Nephron progenitor cell (in vitro differentiated cells): ENCODE results near the gene ZNF575.

ENCODE experiments used
- DNase-seq: peaks from one replicate; pipeline ENCODE4 v3.0.0; 2021
- H3K27ac Mint-ChIP-seq: 2 replicates; pipeline ENCODE4 v1.8.0; 2021; ENCODE audit warnings: mild to moderate bottlenecking, moderate library complexity, mixed read lengths
- H3K27me3 Mint-ChIP-seq: 2 replicates; pipeline ENCODE4 v1.8.0; 2021; ENCODE audit warnings: mild to moderate bottlenecking, low read depth, mixed read lengths; ENCODE audit not compliant: poor library complexity
- H3K36me3 Mint-ChIP-seq: 2 replicates; pipeline ENCODE4 v1.8.0; 2021; ENCODE audit warnings: low read depth, mixed read lengths
- H3K4me1 Mint-ChIP-seq: 2 replicates; pipeline ENCODE4 v1.8.0; 2021; ENCODE audit warnings: mixed read lengths
- H3K4me3 Mint-ChIP-seq: 2 replicates; pipeline ENCODE4 v1.8.0; 2021; ENCODE audit warnings: mild to moderate bottlenecking, moderate library complexity, mixed read lengths
- H3K9me3 Mint-ChIP-seq: 2 replicates; pipeline ENCODE4 v1.8.0; 2021; ENCODE audit warnings: mild to moderate bottlenecking, moderate library complexity, mixed read lengths
- TF ChIP-seq, protein P1 (sequence below): fragments of 200-600 bp; sonication (generic); IDR thresholded peaks from 2 replicates; pipeline ENCODE4 v1.5.0; 2021; ENCODE audit warnings: antibody characterized with exemption

Gene ZNF575

DNA sequence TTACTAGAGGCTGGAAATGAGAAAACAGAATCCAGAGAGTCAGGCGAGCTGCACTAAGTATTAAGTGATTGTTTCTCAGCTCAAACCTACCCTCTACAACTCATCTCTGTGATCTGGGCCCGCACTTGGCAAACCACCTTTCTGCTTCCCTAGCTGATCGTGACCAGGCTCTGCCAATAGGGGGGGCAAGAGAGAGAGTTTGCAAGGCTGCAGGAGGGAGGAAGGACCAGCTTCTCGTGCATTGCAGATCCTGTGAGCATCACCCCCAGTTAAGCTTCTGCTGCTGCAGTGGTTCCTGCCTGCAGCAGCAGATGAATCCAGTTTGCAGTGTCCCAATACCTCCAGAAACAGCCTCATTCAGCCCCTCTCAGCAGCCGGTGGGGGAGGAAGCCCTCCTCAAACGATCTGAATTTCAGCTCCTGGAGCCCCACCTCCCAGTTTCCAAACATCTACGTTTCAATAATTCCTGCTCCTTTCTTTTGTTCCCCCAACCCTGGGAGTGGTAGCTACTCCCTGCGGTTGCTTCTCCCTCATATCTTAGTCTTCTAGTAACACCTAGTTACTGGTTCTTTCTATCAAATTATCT is 22.3 kb downstream of the ZNF575 start:
- Mint-ChIP-seq H3K36me3 (peaks cover 45% of the 10 kb centered on the region), H3K4me1 (peaks cover 9% of the 10 kb centered on the region), H3K27ac (peak overlapping the region; percentile 96), H3K4me3 (no peak overlapping the region), H3K9me3 (no peaks in the 10 kb centered on the region), H3K27me3 (peaks cover 4% of the 10 kb centered on the region)
- DNase-seq, result peak; percentile 82
- TF ChIP-seq, protein P1, sequence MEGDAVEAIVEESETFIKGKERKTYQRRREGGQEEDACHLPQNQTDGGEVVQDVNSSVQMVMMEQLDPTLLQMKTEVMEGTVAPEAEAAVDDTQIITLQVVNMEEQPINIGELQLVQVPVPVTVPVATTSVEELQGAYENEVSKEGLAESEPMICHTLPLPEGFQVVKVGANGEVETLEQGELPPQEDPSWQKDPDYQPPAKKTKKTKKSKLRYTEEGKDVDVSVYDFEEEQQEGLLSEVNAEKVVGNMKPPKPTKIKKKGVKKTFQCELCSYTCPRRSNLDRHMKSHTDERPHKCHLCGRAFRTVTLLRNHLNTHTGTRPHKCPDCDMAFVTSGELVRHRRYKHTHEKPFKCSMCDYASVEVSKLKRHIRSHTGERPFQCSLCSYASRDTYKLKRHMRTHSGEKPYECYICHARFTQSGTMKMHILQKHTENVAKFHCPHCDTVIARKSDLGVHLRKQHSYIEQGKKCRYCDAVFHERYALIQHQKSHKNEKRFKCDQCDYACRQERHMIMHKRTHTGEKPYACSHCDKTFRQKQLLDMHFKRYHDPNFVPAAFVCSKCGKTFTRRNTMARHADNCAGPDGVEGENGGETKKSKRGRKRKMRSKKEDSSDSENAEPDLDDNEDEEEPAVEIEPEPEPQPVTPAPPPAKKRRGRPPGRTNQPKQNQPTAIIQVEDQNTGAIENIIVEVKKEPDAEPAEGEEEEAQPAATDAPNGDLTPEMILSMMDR, result peak; percentile 71

DNA sequence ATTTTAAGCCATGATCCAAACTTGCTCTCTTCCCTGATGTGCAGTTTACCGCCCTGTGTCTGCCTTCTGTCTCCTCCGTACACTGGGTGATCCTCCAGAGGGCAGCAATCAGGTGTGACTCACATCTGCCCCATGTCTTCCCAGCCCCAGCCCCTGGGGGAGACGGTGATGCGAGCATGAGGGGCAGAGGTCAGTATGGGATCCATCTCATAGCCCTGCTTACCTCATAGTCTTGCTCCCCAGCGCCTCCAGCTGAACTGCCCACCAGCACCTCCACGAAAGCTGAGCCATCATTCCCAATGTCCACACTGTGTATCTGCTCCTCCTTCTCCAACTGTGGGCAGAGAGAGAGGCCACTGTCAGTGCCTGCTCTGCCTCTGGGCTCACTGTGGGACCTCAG is 27.7 kb downstream of the ZNF575 start:
- peak overlapping the region; percentile 75 for H3K27ac Mint-ChIP-seq
- DNase-seq, result no peak

DNA sequence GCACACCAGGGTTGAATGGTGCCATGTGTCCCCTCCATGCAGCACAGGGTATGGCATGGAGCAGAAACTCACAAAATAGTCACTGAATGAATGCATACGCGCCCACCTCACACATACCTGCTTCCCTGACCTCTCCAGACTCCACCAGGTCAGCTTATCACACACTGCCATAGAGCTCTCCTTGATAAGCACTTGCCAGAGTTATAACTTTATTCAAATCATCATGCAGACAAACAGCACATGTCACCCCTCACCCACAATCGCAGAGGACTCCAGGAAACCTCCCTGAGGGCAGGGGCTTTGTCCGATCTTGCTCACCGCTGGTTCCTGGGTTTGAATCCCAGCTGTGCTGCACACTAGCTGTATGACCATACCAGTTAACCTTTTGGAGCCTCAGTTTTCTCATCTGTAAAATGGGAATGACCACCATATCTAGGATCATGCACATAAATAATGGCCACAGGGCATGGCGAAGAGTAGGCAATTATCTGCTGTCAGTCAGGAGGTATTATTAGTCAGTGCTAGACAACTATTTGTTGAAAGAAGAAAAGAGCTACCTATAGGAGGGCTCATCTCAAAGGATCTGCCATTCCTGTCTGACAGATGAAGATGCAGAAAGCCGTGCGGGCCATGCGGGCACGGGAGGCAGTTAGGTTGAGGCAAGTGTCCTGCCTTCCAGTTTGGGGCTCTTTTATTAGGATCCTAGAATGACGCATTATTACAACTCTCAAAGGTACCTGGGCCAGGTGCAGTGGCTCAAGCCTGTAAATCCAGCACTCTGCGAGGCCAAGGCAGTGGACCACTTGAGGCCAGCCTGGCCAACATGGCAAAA is 28.4 kb downstream of the ZNF575 start:
- Mint-ChIP-seq H3K4me3 (no peak overlapping the region), H3K36me3 (peaks cover 41% of the 10 kb centered on the region), H3K27me3 (no peaks in the 10 kb centered on the region), H3K27ac (peak overlapping the region; percentile 75), H3K4me1 (peaks cover 9% of the 10 kb centered on the region), H3K9me3 (no peaks in the 10 kb centered on the region)
- TF ChIP-seq, protein P1, result no peak
- no peak for DNase-seq

More for the DNA sequence above, 27.7 kb downstream of the ZNF575 start:
- Mint-ChIP-seq H3K27me3 (no peaks in the 10 kb centered on the region), H3K4me3 (no peak overlapping the region), H3K9me3 (no peaks in the 10 kb centered on the region), H3K4me1 (peaks cover 9% of the 10 kb centered on the region), H3K36me3 (peaks cover 41% of the 10 kb centered on the region)
- TF ChIP-seq, protein P1, result no peak

DNA sequence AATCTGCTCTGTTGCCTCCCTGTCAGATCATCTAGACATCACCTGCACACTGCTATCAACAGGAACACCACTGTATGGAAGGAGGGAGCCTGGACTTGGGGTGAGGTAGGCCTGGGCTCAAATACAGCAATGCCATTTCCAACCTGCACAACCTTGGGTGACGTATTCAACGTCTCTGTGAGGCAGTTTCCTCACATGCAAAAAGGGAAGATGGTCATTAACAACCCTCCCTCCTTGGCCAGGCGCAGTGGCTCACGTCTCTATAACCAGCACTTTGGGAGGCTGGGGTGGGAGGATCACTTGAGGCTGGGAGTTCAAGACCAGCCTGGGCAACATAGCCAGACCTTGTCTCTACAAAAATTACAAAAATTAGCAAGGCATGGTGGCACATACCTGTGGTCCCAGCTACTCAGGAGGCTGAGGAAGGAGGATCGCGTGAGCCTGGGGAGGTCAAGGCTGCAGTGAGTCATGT is 29.3 kb downstream of the ZNF575 start:
- H3K27ac Mint-ChIP-seq, result no peak overlapping the region
- no peaks in the 10 kb centered on the region for H3K27me3 Mint-ChIP-seq
- H3K4me3 Mint-ChIP-seq, result no peak overlapping the region
- H3K4me1 Mint-ChIP-seq, result peaks cover 8% of the 10 kb centered on the region
- DNase-seq, result no peak
- peaks cover 46% of the 10 kb centered on the region for H3K36me3 Mint-ChIP-seq
- TF ChIP-seq, protein P1, result no peak
- H3K9me3 Mint-ChIP-seq, result no peaks in the 10 kb centered on the region

DNA sequence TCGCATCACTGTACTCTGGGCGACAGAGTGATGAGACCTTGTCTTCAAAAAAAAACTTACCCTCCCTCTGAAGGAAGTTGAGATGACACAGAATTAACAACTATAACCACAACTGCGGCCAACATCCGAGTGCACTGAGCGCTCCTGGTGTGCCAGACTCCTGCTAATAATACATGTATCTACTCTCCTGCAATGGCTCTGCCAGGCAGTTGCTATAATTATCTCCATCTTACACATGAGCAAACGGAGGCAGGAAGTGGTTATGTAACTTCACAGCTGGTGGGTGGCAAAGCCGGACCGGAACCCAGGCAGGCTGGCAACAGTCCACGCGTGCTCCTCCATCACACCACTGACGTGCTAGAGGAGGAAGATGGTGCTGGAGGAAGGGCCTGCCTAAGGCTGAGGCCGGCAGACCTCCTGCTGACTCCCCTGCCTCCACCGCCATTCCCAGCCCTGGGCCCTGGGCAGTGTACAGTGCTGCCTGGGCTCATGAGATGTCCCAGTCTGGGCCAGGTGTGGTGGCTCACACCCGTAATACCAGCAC is 29.8 kb downstream of the ZNF575 start:
- Mint-ChIP-seq H3K4me3 (no peak overlapping the region), H3K27me3 (no peaks in the 10 kb centered on the region), H3K9me3 (no peaks in the 10 kb centered on the region), H3K36me3 (peaks cover 43% of the 10 kb centered on the region), H3K4me1 (peaks cover 3% of the 10 kb centered on the region), H3K27ac (no peak overlapping the region)
- no peak for DNase-seq
- TF ChIP-seq, protein P1, result no peak
